Measurements from ENCODE around the gene TRAPPC10.

TRAPPC10 gene

GRCh38 chr21:44000360-44000759, 11.7 kb upstream of the TRAPPC10 start:
- no peak for TF ChIP-seq CTCF (IDR thresholded peaks at IDR 0.05; ENCODE audit: low read length, missing control alignments)
- DNase-seq (ENCODE audit: low read depth), result no peak

GRCh38 chr21:44002511-44002910, 9.6 kb upstream of the TRAPPC10 start:
- DNase-seq (ENCODE audit: low read depth), result no peak
- no peak for TF ChIP-seq CTCF (IDR thresholded peaks at IDR 0.05; ENCODE audit: low read length, missing control alignments)
- H3K4me3 ChIP-seq (replicated peaks; ENCODE audit: low read depth, low read length), result no peak overlapping the region

More at GRCh38 chr21:44000360-44000759, 11.7 kb upstream of the TRAPPC10 start:
- H3K4me3 ChIP-seq (replicated peaks; ENCODE audit: low read depth, low read length), result no peak overlapping the region

GRCh38 chr21:44003307-44003966, 8.7 kb upstream of the TRAPPC10 start:
- TF ChIP-seq CTCF (IDR thresholded peaks at IDR 0.05; ENCODE audit: low read length, missing control alignments), result no peak
- no peak overlapping the region for H3K4me3 ChIP-seq (replicated peaks; ENCODE audit: low read depth, low read length)
- no peak for DNase-seq (ENCODE audit: low read depth)

- no peak for TF ChIP-seq CTCF (IDR thresholded peaks at IDR 0.05; ENCODE audit: low read length, missing control alignments)
- DNase-seq (ENCODE audit: low read depth), result no peak
- H3K4me3 ChIP-seq (replicated peaks; ENCODE audit: low read depth, low read length), result no peak overlapping the region
Observed at GRCh38 chr21:44005071-44005470, 7.0 kb upstream of the TRAPPC10 start.

GRCh38 chr21:44005593-44005992, 6.5 kb upstream of the TRAPPC10 start:
- no peak for DNase-seq (ENCODE audit: low read depth)
- no peak for TF ChIP-seq CTCF (IDR thresholded peaks at IDR 0.05; ENCODE audit: low read length, missing control alignments)
- H3K4me3 ChIP-seq (replicated peaks; ENCODE audit: low read depth, low read length), result no peak overlapping the region

- no peak overlapping the region for H3K4me3 ChIP-seq (replicated peaks; ENCODE audit: low read depth, low read length)
- peak; percentile 93 for DNase-seq (ENCODE audit: low read depth)
- no peak for TF ChIP-seq CTCF (IDR thresholded peaks at IDR 0.05; ENCODE audit: low read length, missing control alignments)
Observed at GRCh38 chr21:44006017-44006619, 6.0 kb upstream of the TRAPPC10 start.

- H3K4me3 ChIP-seq (replicated peaks; ENCODE audit: low read depth, low read length), result peak overlapping the region; percentile 4
- TF ChIP-seq CTCF (IDR thresholded peaks at IDR 0.05; ENCODE audit: low read length, missing control alignments), result no peak
- DNase-seq (ENCODE audit: low read depth), result peak; percentile 80
Observed at GRCh38 chr21:44006656-44007055, 5.5 kb upstream of the TRAPPC10 start.
